Gastrocnemius medialis (tissue), 4 donors: ENCODE data around the gene KRTAP16-1. TPM values are rescaled to one million over a fixed set of nuclear protein-coding genes. Genes with fewer than 3 reads are reported as not detected.

ENCODE experiments used
- ATAC-seq, 2 donors: fragments of 150-250 bp; one replicate each; pipeline ENCODE4 v1.9.1; 2016
- DNase-seq, 2 donors: peaks; one replicate each; pipeline ENCODE4 v3.0.0-alpha.2; 2019
- H3K27ac ChIP-seq, 4 donors: fragments of 200-600 bp; sonication (generic); 1 replicate in 1 of 4; 2 replicates in 3 of 4; pipeline ENCODE4 v1.5.1; 2016 to 2018; ENCODE audit warnings: mild to moderate bottlenecking in 2 of 4, moderate library complexity in 1 of 4
- H3K27me3 ChIP-seq, 3 donors: fragments of 200-600 bp; sonication (generic) in 2 of 3; 1 replicate in 1 of 3; 2 replicates in 2 of 3; pipeline versions ENCODE4 v1.5.1 to v1.6.0; 2016 to 2019; ENCODE audit warnings: mild to moderate bottlenecking in 1 of 3, moderate library complexity in 1 of 3
- H3K36me3 ChIP-seq, 2 donors: fragments of 200-600 bp; sonication (generic) in 1 of 2; one replicate each; pipeline ENCODE4 v1.5.1; 2017 to 2018
- H3K4me1 ChIP-seq, 2 donors: fragments of 200-600 bp; sonication (generic) in 1 of 2; one replicate each; pipeline ENCODE4 v1.5.1; 2016 to 2017; ENCODE audit warnings: mild to moderate bottlenecking in 2 of 2
- H3K4me3 ChIP-seq, 4 donors: fragments of 200-600 bp; sonication (generic) in 3 of 4; 1 replicate in 1 of 4; 2 replicates in 3 of 4; pipeline ENCODE4 v1.5.1; 2016 to 2019; ENCODE audit warnings: mild to moderate bottlenecking in 2 of 4
- H3K9me3 ChIP-seq, 3 donors: fragments of 200-600 bp; sonication (generic) in 2 of 3; 1 replicate in 1 of 3; 2 replicates in 2 of 3; pipeline ENCODE4 v1.5.1; 2016 to 2019
- CTCF ChIP-seq, 5 experiments: fragments of 450-650 bp in 3 of 5; fragments of 200-600 bp in 2 of 5; sonication (generic) in 2 of 5; IDR thresholded peaks in 4 of 5; conservative IDR thresholded peaks in 1 of 5; 1 replicate in 4 of 5; 2 replicates in 1 of 5; pipeline ENCODE4 v1.5.1; 2016 to 2019; ENCODE audit warnings: antibody characterized with exemption in 5 of 5, mild to moderate bottlenecking in 3 of 5, moderate library complexity in 3 of 5
- POLR2A ChIP-seq, 2 donors: fragments of 450-650 bp; IDR thresholded peaks; one replicate each; pipeline ENCODE4 v1.6.1; 2017; ENCODE audit warnings: antibody characterized with exemption in 2 of 2, mild to moderate bottlenecking in 2 of 2, moderate library complexity in 2 of 2
- in situ Hi-C, 4 donors: fragments of 200-750 bp; cut with MboI; loops; one replicate each; pipeline versions ENCODE4 v1.15.0 to v1.8.0; 2017; ENCODE audit warnings: low sequenced_read_pairs in 4 of 4
- intact Hi-C: fragments of 100-400 bp; cut with DNase I; formaldehyde crosslinking; loops from one replicate; pipeline ENCODE4 v1.15.1; 2023; ENCODE audit warnings: low total_unique reads
- total RNA-seq, 4 donors: library from RNA; depleted of rRNA; stranded (reverse); fragments of >200 nt; gene quantifications; one replicate each; pipeline versions ENCODE4 v1.1.0 to v1.2.3, GENCODE V29; 2016

The KRTAP16-1 gene
- total RNA-seq, 4 donors from 2014 or later, result not detected

DNA sequence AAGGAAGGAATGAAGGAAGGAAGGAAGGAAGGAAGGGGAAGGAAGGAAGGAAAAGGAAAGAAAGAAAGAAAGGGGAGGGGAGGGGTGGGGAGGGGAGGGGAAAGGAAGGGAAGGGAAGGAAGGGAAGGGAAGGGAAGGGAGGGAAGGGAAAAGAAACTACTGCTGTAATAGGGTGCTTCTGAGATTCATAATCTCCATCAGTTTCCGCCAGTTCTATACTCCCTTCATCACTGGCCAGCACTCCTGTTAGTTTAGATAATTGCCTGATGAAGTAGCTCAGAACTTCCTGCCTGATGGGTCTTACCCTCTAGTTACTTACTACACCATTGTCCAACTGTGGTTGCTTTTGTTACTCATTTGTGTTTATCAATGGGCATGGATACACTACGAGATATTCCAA lies 45.9 kb downstream of the KRTAP16-1 start:
- in situ Hi-C loops, result loop anchor here in 1 of 4 donors (25.0 kb wide), 1 partner anchor 101 kb away; the partner anchor contains the start of genes KRTAP4-3 and KRTAP4-4
- intact Hi-C loops, result no loop called here

GRCh38 chr17:41258406-41258805 lies 50.7 kb downstream of the KRTAP16-1 start:
- intact Hi-C loops (no loop called here), in situ Hi-C loops (loop anchor here in 1 of 4 donors (25.0 kb wide), 1 partner anchor 96 kb away; the partner anchor contains the start of genes KRTAP4-3 and KRTAP4-4)
- Histone ChIP-seq H3K9me3 (no peaks in the 10 kb centered on the region), H3K4me3 (no peak overlapping the region), H3K4me1 (no peaks in the 10 kb centered on the region), H3K27ac (no peak overlapping the region), H3K27me3 (peaks cover 0 to 26% (median 5%) of the 10 kb centered on the region in 3 donors), H3K36me3 (no peaks in the 10 kb centered on the region)
- no peak for ATAC-seq
- no peak for TF ChIP-seq POLR2A (IDR thresholded peaks at IDR 0.05)
- no peak for TF ChIP-seq CTCF (IDR thresholded peaks at IDR 0.05 in 4 of 5, conservative IDR thresholded peaks at IDR 0.05 in 1 of 5)
- no peak for DNase-seq

More for the DNA sequence above, 45.9 kb downstream of the KRTAP16-1 start:
- TF ChIP-seq POLR2A (IDR thresholded peaks at IDR 0.05) (no peak), CTCF (IDR thresholded peaks at IDR 0.05 in 4 of 5, conservative IDR thresholded peaks at IDR 0.05 in 1 of 5) (no peak)
- no peaks in the 10 kb centered on the region for H3K4me1 ChIP-seq
- no peaks in the 10 kb centered on the region for H3K9me3 ChIP-seq
- H3K27me3 ChIP-seq, result peaks cover 0 to 14% (median 0%) of the 10 kb centered on the region in 3 donors
- no peak overlapping the region for H3K4me3 ChIP-seq
- H3K27ac ChIP-seq, result no peak overlapping the region
- DNase-seq, result no peak
- ATAC-seq, result no peak
- H3K36me3 ChIP-seq, result no peaks in the 10 kb centered on the region

Other genes with a start within 250 kb of the KRTAP16-1 start
- gene KRTAP2-3, start 249.2 kb downstream of the KRTAP16-1 start, total RNA-seq, result not detected
- not detected for gene KRTAP2-4, start 243.4 kb downstream of the KRTAP16-1 start, total RNA-seq
- gene KRTAP4-7, start 225.2 kb downstream of the KRTAP16-1 start, total RNA-seq, result not detected
- not detected for gene KRTAP4-8, start 211.2 kb downstream of the KRTAP16-1 start, total RNA-seq
- gene KRTAP4-16, start 207.1 kb downstream of the KRTAP16-1 start, total RNA-seq, result not detected
- not detected for gene KRTAP4-9, start 203.9 kb downstream of the KRTAP16-1 start, total RNA-seq
- gene KRTAP4-11, start 190.9 kb downstream of the KRTAP16-1 start, total RNA-seq, result not detected
- gene KRTAP4-12, start 185.1 kb downstream of the KRTAP16-1 start, total RNA-seq, result not detected
- not detected for gene KRTAP4-6, start 168.8 kb downstream of the KRTAP16-1 start, total RNA-seq
- not detected for gene KRTAP4-5, start 159.5 kb downstream of the KRTAP16-1 start, total RNA-seq
- not detected for gene KRTAP4-4, start 148.6 kb downstream of the KRTAP16-1 start, total RNA-seq
- not detected for gene KRTAP4-3, start 141.1 kb downstream of the KRTAP16-1 start, total RNA-seq
- not detected for gene KRTAP4-2, start 131.1 kb downstream of the KRTAP16-1 start, total RNA-seq
- gene KRTAP4-1, start 124.4 kb downstream of the KRTAP16-1 start, total RNA-seq, result not detected
- gene KRTAP9-1, start 119.4 kb downstream of the KRTAP16-1 start, total RNA-seq, result not detected
- not detected for gene KRTAP9-2, start 82.7 kb downstream of the KRTAP16-1 start, total RNA-seq
- gene KRTAP9-3, start 76.9 kb downstream of the KRTAP16-1 start, total RNA-seq, result not detected
- not detected for gene KRTAP9-8, start 71.3 kb downstream of the KRTAP16-1 start, total RNA-seq
- gene KRTAP9-4, start 59.6 kb downstream of the KRTAP16-1 start, total RNA-seq, result not detected
- not detected for gene KRTAP9-9, start 53.9 kb downstream of the KRTAP16-1 start, total RNA-seq
- gene KRTAP9-6, start 43.9 kb downstream of the KRTAP16-1 start, total RNA-seq, result not detected
- not detected for gene KRTAP9-7, start 33.6 kb downstream of the KRTAP16-1 start, total RNA-seq
- not detected for gene KRTAP29-1, start 6.5 kb downstream of the KRTAP16-1 start, total RNA-seq
- not detected for gene KRTAP17-1, start 6.4 kb upstream of the KRTAP16-1 start, total RNA-seq
- gene KRT33A, start 41.5 kb upstream of the KRTAP16-1 start, total RNA-seq, result not detected
- gene KRT33B, start 60.5 kb upstream of the KRTAP16-1 start, total RNA-seq, result not detected
- gene KRT34, start 73.0 kb upstream of the KRTAP16-1 start, total RNA-seq, result not detected
- gene KRT31, start 88.3 kb upstream of the KRTAP16-1 start, total RNA-seq, result 1 to 10 TPM in 1 of 4 donors, under 1 TPM in 3; 0.39 to 1.1 (median 0.62) TPM
- gene KRT37, start 115.3 kb upstream of the KRTAP16-1 start, total RNA-seq, result not detected
- gene KRT38, start 131.7 kb upstream of the KRTAP16-1 start, total RNA-seq, result not detected
- gene KRT32, start 158.1 kb upstream of the KRTAP16-1 start, total RNA-seq, result under 1 TPM in 1 of 4 donors, not detected in 3; 0.41 TPM
- gene KRT35, start 171.8 kb upstream of the KRTAP16-1 start, total RNA-seq, result not detected
- gene KRT36, start 180.6 kb upstream of the KRTAP16-1 start, total RNA-seq, result not detected
- gene KRT13, start 196.3 kb upstream of the KRTAP16-1 start, total RNA-seq, result not detected
- gene KRT15, start 209.6 kb upstream of the KRTAP16-1 start, total RNA-seq, result not detected
- 10 to 100 TPM in 1 of 4 donors, 1 to 10 TPM in 1, under 1 TPM in 1, not detected in 1; 0.53 to 11.0 (median 3.6) TPM for gene KRT19, start 219.0 kb upstream of the KRTAP16-1 start, total RNA-seq